Left lobe of liver (tissue), 1 donor: ENCODE results near the gene CES1. TPM values are rescaled to one million over a fixed set of nuclear protein-coding genes. Genes with fewer than 3 reads are reported as not detected.

Experiments used
- total RNA-seq: library from RNA; stranded (reverse); gene quantifications from one replicate; pipeline ENCODE4 v1.2.1, GENCODE V29; 2021
- donor health status: DM: no; HTN: yes; CAD: no.

Gene CES1
- total RNA-seq, 1 donor from 2014 or later: 2,727 TPM

Other genes starting within 250 kb of the CES1 start
- gene SLC6A2, start 177.1 kb downstream of the CES1 start, total RNA-seq: not detected
- gene CES5A, start 42.3 kb upstream of the CES1 start, total RNA-seq: 4.4 TPM